Astrocyte (in vitro differentiated cells and primary cell): ENCODE data around the gene TBC1D10B.

Experiments
- EZH2 ChIP-seq: IDR thresholded peaks from 2 replicates; pipeline ENCODE4 v1.6.1; 2012; ENCODE audit warnings: mild to moderate bottlenecking, low read length, inconsistent platforms; ENCODE audit not compliant: insufficient read depth
- TF ChIP-seq, protein P1 (sequence below): IDR thresholded peaks from 2 replicates; pipeline ENCODE4 v1.5.1; 2011; ENCODE audit warnings: low read depth, mild to moderate bottlenecking, inconsistent platforms, low read length, moderate library complexity; ENCODE audit not compliant: insufficient read depth

DNA sequence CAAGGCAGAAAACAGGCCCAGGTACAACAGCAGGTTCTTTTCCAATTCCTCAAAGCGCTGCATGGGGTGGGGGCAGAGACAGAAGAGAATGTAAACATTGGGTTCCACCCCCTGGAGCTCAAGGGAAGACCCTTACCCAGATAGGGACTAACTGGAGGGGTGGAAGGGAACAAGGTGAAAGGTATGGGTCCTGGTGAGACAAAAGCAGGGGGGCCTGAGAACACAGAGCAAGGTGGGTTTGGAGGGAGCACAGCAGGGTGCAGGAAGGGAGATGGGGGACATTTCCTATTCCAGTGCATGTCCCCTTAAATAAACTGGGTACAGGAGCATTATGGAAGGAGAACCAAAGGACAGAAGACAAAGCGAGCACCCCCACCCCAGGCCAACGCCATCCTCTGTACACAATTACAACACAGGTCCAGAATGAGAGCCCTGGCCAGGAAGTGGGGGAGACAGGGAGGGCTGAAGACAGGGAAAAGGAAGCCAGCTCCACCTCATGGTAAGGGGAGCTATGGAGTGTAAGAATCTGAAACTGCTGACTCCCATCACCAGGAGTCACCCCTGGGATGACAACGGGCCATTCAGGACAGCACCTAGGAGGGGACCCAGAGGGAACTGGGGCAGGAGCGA lies 13.1 kb downstream of the TBC1D10B start:
- TF ChIP-seq, protein P1, sequence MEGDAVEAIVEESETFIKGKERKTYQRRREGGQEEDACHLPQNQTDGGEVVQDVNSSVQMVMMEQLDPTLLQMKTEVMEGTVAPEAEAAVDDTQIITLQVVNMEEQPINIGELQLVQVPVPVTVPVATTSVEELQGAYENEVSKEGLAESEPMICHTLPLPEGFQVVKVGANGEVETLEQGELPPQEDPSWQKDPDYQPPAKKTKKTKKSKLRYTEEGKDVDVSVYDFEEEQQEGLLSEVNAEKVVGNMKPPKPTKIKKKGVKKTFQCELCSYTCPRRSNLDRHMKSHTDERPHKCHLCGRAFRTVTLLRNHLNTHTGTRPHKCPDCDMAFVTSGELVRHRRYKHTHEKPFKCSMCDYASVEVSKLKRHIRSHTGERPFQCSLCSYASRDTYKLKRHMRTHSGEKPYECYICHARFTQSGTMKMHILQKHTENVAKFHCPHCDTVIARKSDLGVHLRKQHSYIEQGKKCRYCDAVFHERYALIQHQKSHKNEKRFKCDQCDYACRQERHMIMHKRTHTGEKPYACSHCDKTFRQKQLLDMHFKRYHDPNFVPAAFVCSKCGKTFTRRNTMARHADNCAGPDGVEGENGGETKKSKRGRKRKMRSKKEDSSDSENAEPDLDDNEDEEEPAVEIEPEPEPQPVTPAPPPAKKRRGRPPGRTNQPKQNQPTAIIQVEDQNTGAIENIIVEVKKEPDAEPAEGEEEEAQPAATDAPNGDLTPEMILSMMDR, result no peak
- no peak for TF ChIP-seq EZH2
